ENCODE results near the gene GTF3C5.

DNA sequence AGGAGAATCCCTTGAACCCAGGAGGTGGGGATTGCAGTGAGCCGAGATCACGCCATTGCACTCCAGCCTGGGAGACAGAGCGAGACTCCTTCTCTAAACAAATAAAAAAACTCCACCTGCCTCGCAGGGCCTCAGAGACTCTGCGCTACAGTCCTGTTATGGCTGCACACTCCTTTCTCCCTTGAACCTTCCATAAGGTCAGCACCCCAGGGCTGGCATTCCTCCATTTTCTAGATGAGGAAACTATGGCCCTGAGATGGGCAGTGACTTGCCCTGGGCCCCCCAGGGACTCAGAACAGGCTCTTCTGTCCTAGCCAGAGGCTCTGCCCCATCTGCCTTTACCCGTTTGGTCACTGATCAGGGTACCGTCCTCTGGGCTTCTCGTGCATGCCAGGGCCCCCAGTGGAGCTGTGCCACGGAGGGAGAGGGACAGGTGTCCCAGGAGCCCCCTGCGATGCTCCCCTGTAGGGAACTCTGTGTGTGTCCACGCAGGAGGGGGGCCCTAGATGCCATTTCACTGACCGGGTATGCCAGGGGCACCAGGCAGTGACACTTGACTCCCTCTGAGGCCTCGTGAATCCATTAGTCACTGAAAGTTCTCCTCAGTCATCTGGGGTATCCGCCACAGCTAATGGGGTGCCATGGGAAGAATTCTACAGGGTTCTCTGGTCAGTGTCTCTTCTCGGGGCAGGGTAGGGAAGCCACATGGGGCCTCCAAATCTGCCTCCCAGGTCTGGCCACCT lies 74.1 kb downstream of the GTF3C5 start:
- no peak for TF ChIP-seq POLR2A (IDR thresholded peaks at IDR 0.05)
- TF ChIP-seq, protein P1, sequence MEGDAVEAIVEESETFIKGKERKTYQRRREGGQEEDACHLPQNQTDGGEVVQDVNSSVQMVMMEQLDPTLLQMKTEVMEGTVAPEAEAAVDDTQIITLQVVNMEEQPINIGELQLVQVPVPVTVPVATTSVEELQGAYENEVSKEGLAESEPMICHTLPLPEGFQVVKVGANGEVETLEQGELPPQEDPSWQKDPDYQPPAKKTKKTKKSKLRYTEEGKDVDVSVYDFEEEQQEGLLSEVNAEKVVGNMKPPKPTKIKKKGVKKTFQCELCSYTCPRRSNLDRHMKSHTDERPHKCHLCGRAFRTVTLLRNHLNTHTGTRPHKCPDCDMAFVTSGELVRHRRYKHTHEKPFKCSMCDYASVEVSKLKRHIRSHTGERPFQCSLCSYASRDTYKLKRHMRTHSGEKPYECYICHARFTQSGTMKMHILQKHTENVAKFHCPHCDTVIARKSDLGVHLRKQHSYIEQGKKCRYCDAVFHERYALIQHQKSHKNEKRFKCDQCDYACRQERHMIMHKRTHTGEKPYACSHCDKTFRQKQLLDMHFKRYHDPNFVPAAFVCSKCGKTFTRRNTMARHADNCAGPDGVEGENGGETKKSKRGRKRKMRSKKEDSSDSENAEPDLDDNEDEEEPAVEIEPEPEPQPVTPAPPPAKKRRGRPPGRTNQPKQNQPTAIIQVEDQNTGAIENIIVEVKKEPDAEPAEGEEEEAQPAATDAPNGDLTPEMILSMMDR (IDR thresholded peaks at IDR 0.05) = no peak
